Stimulated activated memory B cell treated with anti-CD40 and anti-IgM and Interleukin-4, amounts not matched to agents 10 μg/mL and 1 μg/mL and 100 μg/mL, for 72 hours (primary cell): ENCODE data around the gene RAI14.

Experiments used
- ATAC-seq: fragments of 150-1000 bp; cut with Tn5 transposase; 2 replicates; pipeline ENCODE4 v1.10.0; 2021
- H3K27ac Mint-ChIP-seq: one replicate; pipeline ENCODE4 v1.8.0; 2022; ENCODE audit warnings: mild to moderate bottlenecking, mixed read lengths
- H3K27me3 Mint-ChIP-seq: one replicate; pipeline ENCODE4 v1.8.0; 2022; ENCODE audit warnings: mixed read lengths
- H3K36me3 Mint-ChIP-seq: one replicate; pipeline ENCODE4 v1.8.0; 2022; ENCODE audit warnings: mixed read lengths
- H3K4me1 Mint-ChIP-seq: one replicate; pipeline ENCODE4 v1.8.0; 2022; ENCODE audit warnings: mixed read lengths
- H3K4me3 Mint-ChIP-seq: one replicate; pipeline ENCODE4 v1.8.0; 2022; ENCODE audit warnings: mild to moderate bottlenecking, moderate library complexity, mixed read lengths
- H3K9me3 Mint-ChIP-seq: one replicate; pipeline ENCODE4 v1.8.0; 2022; ENCODE audit warnings: mixed read lengths

Gene RAI14

GRCh38 chr5:34838785-34839714 is 182.9 kb downstream of the RAI14 start, which contains the start of gene TTC23L:
Gene TTC23L (plus strand): TSS chr5:34839164. CDS start chr5:34840672, 1,508 bp downstream.
- Mint-ChIP-seq H3K27me3 (no peaks in the 10 kb centered on the region), H3K36me3 (no peaks in the 10 kb centered on the region), H3K27ac (peak within 1 kb of the TSS; percentile 86), H3K4me1 (peaks cover 15% of the 10 kb centered on the region), H3K4me3 (peak within 1 kb of the TSS; percentile 98), H3K9me3 (no peaks in the 10 kb centered on the region)
- peak; percentile 98 for ATAC-seq

DNA sequence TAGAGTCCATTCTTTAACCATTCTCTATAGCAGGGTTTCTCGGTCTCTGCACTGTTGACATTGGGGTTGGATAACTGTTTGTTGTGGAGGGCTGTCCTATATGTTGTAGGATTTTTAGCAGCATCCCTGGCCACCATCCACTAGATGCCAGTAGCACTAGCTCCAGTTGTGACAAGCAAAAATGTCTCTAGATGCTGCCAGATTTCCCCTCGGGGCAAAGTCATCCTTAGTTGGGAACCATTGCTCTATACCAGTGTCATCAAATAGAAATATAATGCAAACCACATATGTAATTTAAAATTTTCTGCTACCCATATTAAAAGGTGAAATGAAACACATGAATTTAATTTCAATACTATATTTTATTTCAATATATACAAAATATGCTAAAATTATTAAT is 185.7 kb downstream of the RAI14 start:
- H3K27me3 Mint-ChIP-seq, result no peaks in the 10 kb centered on the region
- no peak for ATAC-seq
- no peaks in the 10 kb centered on the region for H3K36me3 Mint-ChIP-seq
- peaks cover 15% of the 10 kb centered on the region for H3K4me1 Mint-ChIP-seq
- H3K9me3 Mint-ChIP-seq, result no peaks in the 10 kb centered on the region
- no peak overlapping the region for H3K27ac Mint-ChIP-seq
- H3K4me3 Mint-ChIP-seq, result no peak overlapping the region

- no peaks in the 10 kb centered on the region for H3K27me3 Mint-ChIP-seq
- ATAC-seq, result no peak
- peaks cover 15% of the 10 kb centered on the region for H3K4me1 Mint-ChIP-seq
- no peaks in the 10 kb centered on the region for H3K9me3 Mint-ChIP-seq
- H3K4me3 Mint-ChIP-seq, result no peak overlapping the region
- no peaks in the 10 kb centered on the region for H3K36me3 Mint-ChIP-seq
- H3K27ac Mint-ChIP-seq, result no peak overlapping the region
These were observed 186.4 kb downstream of the RAI14 start for GRCh38 chr5:34842554-34842953.

- Mint-ChIP-seq H3K4me1 (peaks cover 11% of the 10 kb centered on the region), H3K4me3 (no peak overlapping the region), H3K9me3 (no peaks in the 10 kb centered on the region), H3K27me3 (no peaks in the 10 kb centered on the region), H3K36me3 (no peaks in the 10 kb centered on the region), H3K27ac (no peak overlapping the region)
- ATAC-seq, result no peak
These were observed 187.4 kb downstream of the RAI14 start for GRCh38 chr5:34843497-34843896.

DNA sequence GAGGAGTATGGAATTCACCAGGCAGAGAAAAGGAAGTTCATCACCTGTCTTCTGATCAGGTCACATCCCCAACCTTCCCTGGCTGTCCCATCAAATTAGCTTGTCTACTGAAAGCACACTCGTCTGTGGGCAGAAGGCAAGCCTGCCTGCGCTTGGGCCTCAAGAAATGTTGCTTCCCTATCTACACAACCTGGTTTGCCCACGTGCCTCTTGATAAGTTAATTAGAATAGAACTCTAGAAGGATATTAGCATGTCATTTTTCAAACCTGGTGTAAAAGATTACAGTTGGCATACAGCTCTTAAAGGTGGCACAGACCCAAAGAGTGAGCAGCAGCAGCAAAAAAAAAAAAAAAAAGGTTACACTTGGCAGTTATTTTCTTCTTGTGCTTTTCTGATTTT is 188.0 kb downstream of the RAI14 start:
- no peaks in the 10 kb centered on the region for H3K9me3 Mint-ChIP-seq
- H3K27me3 Mint-ChIP-seq, result no peaks in the 10 kb centered on the region
- no peak for ATAC-seq
- H3K4me1 Mint-ChIP-seq, result peaks cover 5% of the 10 kb centered on the region
- H3K27ac Mint-ChIP-seq, result no peak overlapping the region
- H3K4me3 Mint-ChIP-seq, result no peak overlapping the region
- no peaks in the 10 kb centered on the region for H3K36me3 Mint-ChIP-seq

DNA sequence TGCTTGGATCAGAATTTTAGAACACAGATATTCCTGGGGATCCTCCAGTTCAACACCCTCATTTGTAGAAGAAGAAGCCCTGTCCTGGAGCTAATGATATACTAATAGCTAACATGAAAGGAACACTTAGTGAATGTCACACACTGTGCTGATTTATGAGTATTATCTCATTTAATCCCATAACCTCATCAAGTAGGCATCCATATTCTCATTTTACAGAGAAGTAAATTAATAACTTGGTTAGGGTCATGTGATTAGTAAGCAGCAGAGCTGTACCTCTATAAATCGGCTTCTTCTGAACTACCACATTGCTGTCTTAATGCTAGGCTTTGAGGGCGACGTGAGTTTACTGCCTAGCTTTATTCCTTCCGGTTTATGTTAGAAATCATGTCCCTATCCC is 188.9 kb downstream of the RAI14 start:
- no peak for ATAC-seq
- no peak overlapping the region for H3K4me3 Mint-ChIP-seq
- H3K4me1 Mint-ChIP-seq, result no peaks in the 10 kb centered on the region
- H3K9me3 Mint-ChIP-seq, result no peaks in the 10 kb centered on the region
- H3K36me3 Mint-ChIP-seq, result no peaks in the 10 kb centered on the region
- H3K27ac Mint-ChIP-seq, result no peak overlapping the region
- H3K27me3 Mint-ChIP-seq, result no peaks in the 10 kb centered on the region

- H3K27ac Mint-ChIP-seq, result no peak overlapping the region
- H3K4me1 Mint-ChIP-seq, result no peaks in the 10 kb centered on the region
- no peak for ATAC-seq
- H3K4me3 Mint-ChIP-seq, result no peak overlapping the region
- H3K27me3 Mint-ChIP-seq, result no peaks in the 10 kb centered on the region
- H3K36me3 Mint-ChIP-seq, result no peaks in the 10 kb centered on the region
- no peaks in the 10 kb centered on the region for H3K9me3 Mint-ChIP-seq
These were observed 190.9 kb downstream of the RAI14 start for GRCh38 chr5:34847056-34847455.

GRCh38 chr5:34847552-34847951 is 191.4 kb downstream of the RAI14 start:
- Mint-ChIP-seq H3K27ac (no peak overlapping the region), H3K4me3 (no peak overlapping the region), H3K27me3 (no peaks in the 10 kb centered on the region), H3K4me1 (no peaks in the 10 kb centered on the region), H3K36me3 (no peaks in the 10 kb centered on the region), H3K9me3 (peaks cover 2% of the 10 kb centered on the region)
- no peak for ATAC-seq

GRCh38 chr5:34848230-34848629 is 192.1 kb downstream of the RAI14 start:
- Mint-ChIP-seq H3K27ac (no peak overlapping the region), H3K27me3 (no peaks in the 10 kb centered on the region), H3K4me1 (no peaks in the 10 kb centered on the region), H3K4me3 (no peak overlapping the region), H3K9me3 (peaks cover 2% of the 10 kb centered on the region), H3K36me3 (no peaks in the 10 kb centered on the region)
- no peak for ATAC-seq

- Mint-ChIP-seq H3K4me1 (no peaks in the 10 kb centered on the region), H3K36me3 (no peaks in the 10 kb centered on the region), H3K4me3 (no peak overlapping the region), H3K9me3 (peaks cover 2% of the 10 kb centered on the region), H3K27me3 (no peaks in the 10 kb centered on the region), H3K27ac (no peak overlapping the region)
- no peak for ATAC-seq
These were observed 193.1 kb downstream of the RAI14 start for GRCh38 chr5:34849253-34849652.

DNA sequence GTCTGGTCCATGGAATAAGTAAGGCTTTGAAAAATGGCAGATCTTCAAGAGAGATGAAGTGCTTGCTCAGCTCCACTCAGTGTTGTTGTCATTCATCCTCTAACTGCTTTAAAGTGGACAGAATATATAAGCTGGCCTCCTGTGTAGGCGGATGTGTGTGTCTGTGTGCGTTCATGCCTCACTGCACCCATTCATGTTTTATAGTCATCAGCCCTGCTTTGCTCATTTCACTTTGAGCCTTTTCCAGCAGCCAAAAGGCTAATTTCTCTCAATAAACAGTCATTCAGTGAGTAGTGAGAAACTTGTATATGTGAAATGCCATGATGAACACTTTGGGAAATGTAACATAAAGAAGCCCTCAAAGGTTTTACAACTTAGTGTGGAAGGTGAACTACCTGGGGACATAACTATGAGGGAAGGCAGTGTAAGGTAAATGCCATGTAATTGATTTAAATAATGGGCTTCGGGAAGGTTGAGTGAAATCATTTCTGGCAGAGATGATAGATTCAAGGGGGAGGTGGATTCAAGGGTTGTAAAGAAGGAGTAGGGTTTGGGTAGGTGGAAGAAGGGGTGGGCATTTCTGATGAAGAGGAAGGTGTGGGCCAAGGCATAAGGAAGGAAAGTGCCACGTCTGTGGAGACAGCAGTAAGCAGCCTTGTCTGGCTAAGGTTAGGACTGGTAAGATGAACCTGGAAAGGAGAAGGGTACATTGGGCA is 198.5 kb downstream of the RAI14 start:
- ATAC-seq, result peak; percentile 76
- no peaks in the 10 kb centered on the region for H3K27me3 Mint-ChIP-seq
- H3K4me3 Mint-ChIP-seq, result no peak overlapping the region
- peak overlapping the region; percentile 11 for H3K27ac Mint-ChIP-seq
- H3K9me3 Mint-ChIP-seq, result peaks cover 2% of the 10 kb centered on the region
- H3K36me3 Mint-ChIP-seq, result no peaks in the 10 kb centered on the region
- H3K4me1 Mint-ChIP-seq, result peaks cover 9% of the 10 kb centered on the region

GRCh38 chr5:34857161-34857560 is 201.0 kb downstream of the RAI14 start:
- peaks cover 2% of the 10 kb centered on the region for H3K9me3 Mint-ChIP-seq
- H3K4me1 Mint-ChIP-seq, result peaks cover 9% of the 10 kb centered on the region
- no peaks in the 10 kb centered on the region for H3K36me3 Mint-ChIP-seq
- no peak overlapping the region for H3K27ac Mint-ChIP-seq
- no peaks in the 10 kb centered on the region for H3K27me3 Mint-ChIP-seq
- ATAC-seq, result no peak
- H3K4me3 Mint-ChIP-seq, result no peak overlapping the region

DNA sequence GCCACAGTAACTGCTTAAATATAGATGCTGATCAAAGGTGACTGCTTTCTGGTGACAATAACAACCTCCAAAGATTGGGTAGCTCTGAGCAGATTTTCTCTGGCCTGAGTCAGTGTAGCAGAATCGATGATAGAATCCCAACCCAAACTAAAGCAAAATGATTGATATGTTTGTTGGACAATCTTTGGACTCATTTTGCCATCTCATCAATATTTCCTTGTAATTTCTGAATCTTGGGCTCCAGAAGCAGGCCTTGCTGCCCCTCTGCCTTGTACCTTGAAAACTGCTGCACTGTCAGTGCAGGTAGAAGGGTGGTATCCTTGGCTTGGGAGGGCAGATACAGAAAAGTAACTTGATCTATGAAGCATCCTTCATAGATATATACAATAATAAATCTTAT is 201.8 kb downstream of the RAI14 start:
- H3K4me1 Mint-ChIP-seq, result peaks cover 9% of the 10 kb centered on the region
- ATAC-seq, result no peak
- H3K27ac Mint-ChIP-seq, result no peak overlapping the region
- no peaks in the 10 kb centered on the region for H3K36me3 Mint-ChIP-seq
- no peaks in the 10 kb centered on the region for H3K27me3 Mint-ChIP-seq
- no peaks in the 10 kb centered on the region for H3K9me3 Mint-ChIP-seq
- no peak overlapping the region for H3K4me3 Mint-ChIP-seq

- H3K27me3 Mint-ChIP-seq, result no peaks in the 10 kb centered on the region
- no peaks in the 10 kb centered on the region for H3K9me3 Mint-ChIP-seq
- ATAC-seq, result no peak
- no peak overlapping the region for H3K27ac Mint-ChIP-seq
- H3K4me3 Mint-ChIP-seq, result no peak overlapping the region
- H3K4me1 Mint-ChIP-seq, result peaks cover 9% of the 10 kb centered on the region
- H3K36me3 Mint-ChIP-seq, result no peaks in the 10 kb centered on the region
These were observed 202.7 kb downstream of the RAI14 start for GRCh38 chr5:34858790-34859189.

DNA sequence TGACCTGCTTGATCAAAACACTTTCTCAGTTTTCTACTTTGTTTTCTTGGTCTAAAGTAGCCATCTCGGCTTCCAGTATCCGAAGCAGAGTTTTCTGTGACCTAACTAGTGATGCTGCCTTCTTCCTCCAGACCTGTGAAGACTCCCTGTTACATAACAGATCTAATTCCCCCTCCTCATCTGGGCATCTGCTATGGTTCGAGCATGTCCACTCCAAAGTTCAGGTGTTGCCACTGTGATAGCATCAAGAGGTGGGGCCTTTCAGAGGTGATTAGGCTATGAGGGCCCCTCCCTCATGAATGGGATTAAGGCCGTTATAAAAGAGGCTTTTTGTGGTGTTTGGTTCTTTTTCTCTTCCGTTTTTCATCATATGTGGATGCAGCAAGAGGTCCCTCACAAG is 203.1 kb downstream of the RAI14 start:
- no peak overlapping the region for H3K27ac Mint-ChIP-seq
- H3K9me3 Mint-ChIP-seq, result no peaks in the 10 kb centered on the region
- no peaks in the 10 kb centered on the region for H3K27me3 Mint-ChIP-seq
- no peak for ATAC-seq
- H3K36me3 Mint-ChIP-seq, result no peaks in the 10 kb centered on the region
- peaks cover 9% of the 10 kb centered on the region for H3K4me1 Mint-ChIP-seq
- H3K4me3 Mint-ChIP-seq, result no peak overlapping the region

GRCh38 chr5:34863946-34864345 is 207.8 kb downstream of the RAI14 start:
- Mint-ChIP-seq H3K36me3 (no peaks in the 10 kb centered on the region), H3K4me1 (no peaks in the 10 kb centered on the region), H3K27me3 (no peaks in the 10 kb centered on the region), H3K27ac (no peak overlapping the region), H3K4me3 (no peak overlapping the region), H3K9me3 (no peaks in the 10 kb centered on the region)
- no peak for ATAC-seq
